GM18499 (cell line): ENCODE data around the gene DST.

Source experiments
- ATAC-seq: cut with Tn5 transposase; IDR thresholded peaks from one replicate; pipeline ENCODE4 v1.9.1; 2021; ENCODE audit warnings: moderate number of reproducible peaks; ENCODE audit not compliant: insufficient read depth, unreplicated experiment

The DST gene

GRCh38 chr6:56491606-56492328 is 150.9 kb downstream of the DST start:
- ATAC-seq, result no peak

- no peak for ATAC-seq
These were observed 151.7 kb downstream of the DST start for GRCh38 chr6:56490993-56491392.

DNA sequence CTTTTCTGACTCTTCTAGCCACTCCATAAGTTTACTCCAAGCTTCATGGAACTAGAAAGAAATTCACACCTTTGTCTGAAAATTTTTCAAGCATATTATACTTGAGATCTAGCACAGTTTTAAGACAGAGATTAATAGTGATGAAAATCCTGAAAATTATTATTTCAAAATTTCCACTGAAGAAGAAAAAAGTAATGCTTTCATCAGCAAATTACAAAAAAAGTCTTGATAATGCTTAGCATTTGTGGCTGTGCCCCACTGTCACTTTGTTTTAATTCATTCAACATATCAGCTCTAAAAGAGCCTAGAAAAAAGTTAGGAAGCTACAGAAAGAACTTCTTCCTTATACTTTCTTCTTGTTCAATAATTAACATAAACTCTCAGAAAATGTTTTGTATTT is 153.1 kb downstream of the DST start:
- no peak for ATAC-seq

DNA sequence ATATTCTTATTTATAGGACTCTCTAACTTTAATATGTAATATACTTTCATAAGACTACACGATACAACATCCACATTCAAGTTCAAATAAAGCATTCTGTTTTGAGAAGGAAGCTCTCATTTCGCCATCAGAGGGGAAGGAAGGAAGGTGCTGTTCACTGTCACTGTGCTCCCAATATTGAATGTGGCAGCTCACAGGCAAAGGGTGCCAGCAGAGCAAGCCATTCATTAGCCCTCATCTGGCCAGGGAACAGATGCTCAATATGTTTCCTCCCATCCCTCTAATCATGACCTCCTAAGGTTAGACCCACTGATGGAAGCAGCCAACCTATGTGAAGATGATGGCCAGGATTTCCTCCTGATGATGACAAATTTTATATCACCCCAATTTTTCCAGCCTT is 154.4 kb downstream of the DST start:
- no peak for ATAC-seq

DNA sequence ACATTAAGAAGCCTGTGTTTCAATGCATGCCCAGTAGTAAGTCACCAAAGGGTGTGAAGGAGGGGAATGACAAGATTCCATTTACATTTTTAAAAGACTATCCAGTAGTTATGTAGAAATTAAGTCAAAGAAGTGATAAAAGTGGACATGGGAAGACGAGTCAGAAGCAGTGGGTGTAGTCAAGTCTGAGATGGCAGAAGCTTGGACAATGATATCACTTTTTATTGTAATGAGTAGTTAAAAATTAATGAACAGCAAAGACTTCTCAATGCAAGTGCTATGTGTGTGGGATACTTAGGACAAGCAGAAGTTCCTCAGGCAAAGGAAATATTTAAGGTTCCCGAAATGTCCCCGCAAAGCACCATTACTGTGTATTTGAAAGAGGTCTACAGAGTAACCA is 156.0 kb downstream of the DST start:
- ATAC-seq, result no peak

- ATAC-seq, result no peak
These were observed 158.0 kb downstream of the DST start for GRCh38 chr6:56484669-56485068.

DNA sequence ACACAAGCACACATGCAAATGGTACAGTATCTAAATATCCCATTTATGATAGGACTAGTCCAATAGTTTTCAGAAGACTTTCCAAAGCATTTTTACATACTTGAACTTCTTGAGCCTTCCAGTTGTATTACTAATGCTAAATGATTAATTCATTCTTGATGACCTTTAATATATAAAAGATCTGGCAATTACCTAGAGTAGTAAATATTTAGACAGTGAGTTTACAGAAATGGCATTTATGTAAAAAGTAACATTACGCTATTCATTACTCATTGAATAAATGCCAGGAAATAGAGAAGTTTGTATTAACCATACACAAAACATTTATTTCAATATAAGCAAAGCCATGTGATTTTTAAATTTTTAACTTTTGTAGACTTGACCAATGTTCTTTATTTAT is 158.8 kb downstream of the DST start:
- ATAC-seq, result no peak

GRCh38 chr6:56482525-56482924 is 160.2 kb downstream of the DST start:
- ATAC-seq, result no peak

DNA sequence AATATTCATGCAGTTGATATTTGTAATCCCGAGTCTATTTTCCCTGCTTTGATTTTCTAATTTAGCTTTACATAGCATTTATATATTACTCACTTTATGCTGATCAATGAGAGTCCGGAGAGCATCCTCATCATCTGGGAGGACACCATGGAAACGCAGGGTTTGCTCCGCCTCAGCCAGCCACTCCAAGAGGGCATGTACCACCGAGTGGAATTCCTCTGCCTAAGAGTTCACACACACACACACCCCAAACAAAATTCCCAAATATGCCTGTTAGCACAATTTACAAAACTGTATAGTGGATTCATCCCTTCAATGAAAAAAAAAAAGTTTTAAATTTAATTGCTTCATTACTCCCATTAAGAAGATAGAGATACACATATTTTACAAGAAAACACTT is 160.7 kb downstream of the DST start:
- ATAC-seq, result no peak

DNA sequence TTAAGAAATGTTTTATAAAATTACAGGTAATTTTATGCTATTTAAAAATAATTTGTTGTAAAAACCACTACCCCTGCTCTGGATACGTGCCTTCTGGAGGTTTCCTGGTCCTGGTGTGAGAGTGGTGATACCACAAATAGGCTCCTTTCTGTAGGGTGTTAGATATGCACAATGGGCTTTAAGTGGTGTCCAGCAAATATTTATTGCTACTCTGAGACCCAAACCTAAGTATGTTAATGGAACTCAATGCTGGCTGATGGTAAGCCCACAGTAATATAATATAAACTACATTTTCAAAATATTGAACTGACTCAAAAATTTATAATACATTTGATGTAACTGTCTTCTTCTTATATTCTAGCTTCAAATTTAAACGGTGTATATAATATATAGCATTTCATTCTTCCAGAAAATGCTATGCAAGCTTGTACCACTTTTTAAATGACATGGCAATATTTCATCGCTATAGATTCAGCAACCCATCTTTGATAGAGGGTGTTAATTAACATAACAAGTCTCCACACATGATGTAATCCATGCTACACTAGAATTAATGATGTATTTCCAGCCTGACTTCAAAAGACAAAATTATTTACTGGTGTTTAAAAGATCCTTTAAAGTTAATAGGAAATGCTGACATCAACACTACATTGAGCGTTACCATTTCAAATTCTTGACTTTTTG is 161.9 kb downstream of the DST start:
- ATAC-seq, result no peak

- no peak for ATAC-seq
These were observed 162.4 kb downstream of the DST start for GRCh38 chr6:56480246-56480645.

DNA sequence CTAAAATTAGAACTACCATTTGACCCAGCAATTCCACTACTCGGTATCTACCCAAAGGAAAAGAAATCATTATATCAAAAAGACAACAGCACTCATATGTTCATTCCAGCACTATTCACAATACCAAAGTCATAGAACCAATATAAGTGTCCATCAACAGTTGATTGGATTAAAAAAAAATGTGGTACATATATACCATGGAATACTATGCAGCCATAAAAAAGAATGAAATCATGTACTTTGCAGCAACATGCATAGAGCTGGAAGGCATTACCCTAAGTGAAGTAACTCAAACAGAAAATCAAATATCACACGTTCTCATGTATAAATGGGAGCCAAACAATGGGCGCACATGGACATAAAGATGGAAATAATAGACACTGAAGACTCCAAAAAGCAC is 163.3 kb downstream of the DST start:
- ATAC-seq, result no peak

DNA sequence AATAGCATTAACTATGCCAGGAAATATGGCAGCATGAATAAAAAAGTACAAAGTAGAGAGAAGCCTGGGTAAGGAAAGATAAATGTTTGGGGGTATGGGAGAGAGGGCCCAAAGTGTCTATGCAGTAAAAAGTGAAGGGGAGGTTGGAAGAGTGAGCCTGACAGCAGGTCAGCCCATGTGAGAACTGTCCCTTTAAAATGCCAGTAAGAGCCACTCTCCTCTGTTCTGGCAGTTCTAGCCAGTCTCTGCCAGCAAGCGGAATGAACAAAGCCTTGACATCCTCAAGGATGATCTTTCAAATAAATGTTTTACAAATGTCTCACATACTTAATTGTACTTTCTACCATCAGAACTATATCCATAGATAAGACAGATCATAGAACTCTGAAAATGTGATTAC is 164.5 kb downstream of the DST start:
- ATAC-seq, result no peak

DNA sequence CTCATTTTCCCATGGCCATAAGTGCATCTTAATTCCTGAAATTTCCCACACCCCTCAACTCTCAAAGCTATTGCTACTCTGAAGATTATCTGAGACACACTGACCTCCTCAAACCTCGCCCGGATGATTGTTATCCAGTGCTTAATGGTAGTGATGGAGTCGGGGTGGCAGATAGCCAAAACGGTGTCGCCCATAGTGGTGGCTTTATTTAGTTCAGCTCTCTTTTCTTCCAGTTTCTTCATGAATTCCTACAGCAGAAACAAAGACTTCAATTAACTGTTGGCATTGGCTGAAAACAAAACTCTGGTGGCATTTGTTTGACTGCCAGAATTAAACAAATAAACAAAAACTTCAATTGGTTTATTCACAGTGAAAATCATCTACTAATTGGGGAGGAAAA is 165.4 kb downstream of the DST start:
- no peak for ATAC-seq

GRCh38 chr6:56475736-56476457 is 166.8 kb downstream of the DST start:
- no peak for ATAC-seq

GRCh38 chr6:56474532-56474931 is 168.2 kb downstream of the DST start:
- no peak for ATAC-seq

GRCh38 chr6:56463443-56463842 is 179.2 kb downstream of the DST start:
- no peak for ATAC-seq

DNA sequence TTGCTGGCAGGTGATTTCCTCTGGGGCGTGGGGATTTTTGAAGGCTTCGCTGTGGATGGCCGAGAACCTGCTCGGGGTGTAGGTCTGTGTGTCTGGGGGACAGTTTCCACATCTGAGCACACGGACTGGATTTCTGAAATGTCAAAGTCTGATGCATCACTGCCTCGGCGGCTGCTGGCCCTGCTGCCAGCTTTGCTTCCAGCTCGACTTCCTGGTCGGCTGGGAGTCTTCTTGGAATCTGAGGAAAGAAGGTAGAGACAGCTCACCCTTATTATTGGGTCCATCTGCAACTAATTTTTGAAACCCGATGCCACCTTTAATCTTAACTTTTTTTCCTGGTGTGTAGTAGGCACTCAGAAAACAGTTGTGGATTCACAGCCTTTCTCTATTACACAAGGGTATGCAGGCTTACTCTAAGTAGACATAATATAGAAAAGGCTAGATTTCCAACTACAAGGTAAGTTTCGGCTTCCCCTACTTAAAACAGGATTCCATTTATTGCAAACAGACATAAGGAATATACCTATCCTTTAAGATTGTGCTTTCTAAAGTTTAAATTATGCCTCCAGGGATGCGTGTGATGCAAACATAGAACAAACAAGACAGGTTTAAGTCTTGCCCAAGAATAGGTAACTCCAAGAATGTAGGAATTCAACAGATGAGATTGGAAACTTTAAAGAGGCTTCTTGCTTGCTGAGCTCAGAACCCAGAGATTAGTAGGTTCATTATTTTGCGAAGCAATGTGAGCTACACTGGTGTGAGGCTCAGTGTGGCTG is 183.5 kb downstream of the DST start:
- ATAC-seq, result no peak

- no peak for ATAC-seq
These were observed 184.3 kb downstream of the DST start for GRCh38 chr6:56458324-56458884.

DNA sequence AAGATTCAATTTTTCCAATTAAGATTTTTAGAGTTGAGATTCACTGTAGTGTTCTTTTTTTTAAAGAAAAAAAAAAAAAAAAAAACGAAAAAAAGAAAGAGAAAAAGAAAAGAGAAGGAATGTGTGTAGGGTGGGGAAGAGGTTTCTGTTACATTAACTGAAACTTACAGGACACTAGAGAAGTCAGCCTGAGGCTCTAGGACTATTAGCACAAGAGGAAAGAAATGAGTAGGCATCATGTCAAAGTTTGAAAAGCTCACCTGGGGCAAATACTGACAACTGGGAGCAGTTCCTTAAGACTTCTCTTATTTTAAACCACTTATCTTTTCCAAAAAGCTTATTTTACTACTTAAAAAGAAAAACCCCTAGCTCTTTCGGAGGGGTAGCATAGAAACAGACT is 185.9 kb downstream of the DST start:
- no peak for ATAC-seq
